ENCODE data around the gene GPN1.
"Not testable (repeated sequence)": the region's sequence is repeated elsewhere in the genome, so short reads cannot be mapped to it uniquely, and the experiment has no call there.

GPN1 gene

DNA sequence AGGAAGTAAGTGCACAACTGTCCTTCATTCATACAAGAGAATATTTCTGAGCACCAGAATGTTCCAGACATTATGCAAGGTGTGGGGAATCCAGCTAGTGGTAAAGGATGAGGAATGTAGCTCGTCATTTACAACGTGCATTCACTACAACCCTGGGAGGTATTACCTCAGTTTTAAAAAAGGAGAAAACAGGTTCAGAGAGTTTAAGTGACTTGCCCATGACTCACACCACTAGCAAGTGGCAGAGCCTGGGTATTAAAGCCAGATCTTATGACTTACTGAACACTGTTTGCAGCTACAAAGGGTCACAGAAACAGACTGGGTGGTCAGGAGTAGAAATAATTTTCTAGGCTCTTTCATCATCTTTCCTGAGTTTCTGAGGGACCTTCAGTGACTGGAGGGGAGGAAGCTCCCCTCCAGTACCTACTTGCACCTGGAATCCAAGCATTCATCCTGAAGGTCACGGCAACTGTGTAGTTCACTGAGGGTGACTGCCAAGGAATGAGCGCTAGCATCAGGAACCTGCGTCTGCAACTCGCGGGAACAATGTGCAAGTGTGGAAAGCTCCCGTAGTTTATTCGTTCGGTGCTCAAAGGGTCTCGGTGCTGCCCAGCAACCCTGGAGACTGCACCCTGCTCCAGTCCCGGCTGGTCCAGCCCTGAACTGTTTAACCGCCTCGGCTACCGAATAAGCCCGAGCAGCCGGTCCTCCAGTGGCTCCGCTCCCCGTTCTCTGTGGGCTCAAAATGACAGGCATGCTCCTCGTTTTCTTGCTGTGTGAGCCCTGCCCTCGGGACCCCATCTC, 685 bp upstream of the GPN1 start:
- DNase-seq (ENCODE audit: low read depth in 2 of 2): no peak

DNA sequence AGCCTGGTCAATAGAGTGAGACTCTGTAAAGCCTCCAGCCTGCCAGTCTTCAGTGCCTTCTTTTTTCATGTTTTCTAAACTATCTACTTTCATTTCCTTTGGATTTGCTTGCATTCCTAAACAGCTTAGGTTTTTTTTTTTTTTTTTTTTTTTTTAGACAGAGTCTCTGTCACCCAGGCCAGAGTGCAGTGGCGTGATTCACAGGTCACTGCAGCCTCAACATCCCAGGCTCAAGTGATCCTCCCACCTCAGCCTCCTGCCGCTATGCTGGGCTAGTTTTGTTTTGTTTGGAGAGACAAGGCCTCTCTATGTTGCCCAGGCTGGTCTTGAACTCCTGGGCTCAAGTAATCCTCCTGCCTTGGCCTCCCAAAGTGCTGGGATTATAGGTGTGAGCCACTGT, 1.4 kb downstream of the GPN1 start:
- DNase-seq (ENCODE audit: low read depth in 2 of 2): not testable (repeated sequence)

DNA sequence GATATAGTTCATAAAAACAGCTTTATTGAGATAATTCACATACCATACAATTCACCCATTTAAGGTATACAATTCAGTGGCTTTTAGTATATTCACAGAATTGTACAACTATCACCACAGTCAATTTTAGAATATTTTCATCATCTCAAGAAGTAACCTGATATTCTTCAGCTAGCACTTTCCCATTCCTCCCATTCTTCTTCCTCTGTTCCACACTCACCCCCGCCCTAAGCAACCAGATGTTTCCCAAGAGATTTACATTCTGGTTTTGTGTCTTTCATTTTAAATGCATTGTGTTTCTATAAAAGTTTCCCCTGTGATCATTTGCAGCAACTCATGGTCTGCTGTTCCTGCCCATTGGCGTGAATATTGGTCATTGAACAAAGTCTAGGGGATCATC, 5.4 kb downstream of the GPN1 start:
- no peak for DNase-seq (ENCODE audit: low read depth in 2 of 2)

GRCh38 chr2:27636766-27637165, 7.9 kb downstream of the GPN1 start:
- DNase-seq (ENCODE audit: low read depth in 2 of 2): no peak

- DNase-seq (ENCODE audit: low read depth in 2 of 2): no peak
These were observed 9.3 kb downstream of the GPN1 start for GRCh38 chr2:27638037-27638637.

GRCh38 chr2:27638709-27639108, 9.9 kb downstream of the GPN1 start:
- no peak for DNase-seq (ENCODE audit: low read depth in 2 of 2)

DNA sequence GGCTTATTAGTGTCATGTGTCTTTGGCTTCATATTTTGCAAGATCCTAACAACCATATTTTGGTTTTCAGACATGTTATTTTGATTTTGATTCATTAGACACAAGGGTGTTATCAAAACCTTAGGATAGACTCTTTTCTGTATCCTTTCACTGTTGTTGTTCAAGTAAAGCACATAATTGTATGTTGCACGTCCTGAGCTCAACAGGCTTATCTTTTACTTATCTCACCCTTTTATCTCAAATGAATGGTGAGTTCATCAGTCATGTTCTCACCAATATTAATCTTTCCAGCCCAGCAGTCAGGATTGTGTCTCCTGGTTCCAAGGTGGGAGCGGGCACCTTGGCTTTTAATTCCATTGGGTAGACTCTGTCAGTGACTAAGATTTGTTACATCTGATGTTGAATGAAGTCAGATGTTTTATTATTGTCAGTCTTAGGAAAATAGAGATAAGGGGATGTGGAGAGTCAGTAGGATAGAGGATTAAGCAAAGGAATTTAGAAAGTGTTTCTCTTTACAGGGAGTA, 11.9 kb downstream of the GPN1 start:
- DNase-seq (ENCODE audit: low read depth in 2 of 2): no peak

DNA sequence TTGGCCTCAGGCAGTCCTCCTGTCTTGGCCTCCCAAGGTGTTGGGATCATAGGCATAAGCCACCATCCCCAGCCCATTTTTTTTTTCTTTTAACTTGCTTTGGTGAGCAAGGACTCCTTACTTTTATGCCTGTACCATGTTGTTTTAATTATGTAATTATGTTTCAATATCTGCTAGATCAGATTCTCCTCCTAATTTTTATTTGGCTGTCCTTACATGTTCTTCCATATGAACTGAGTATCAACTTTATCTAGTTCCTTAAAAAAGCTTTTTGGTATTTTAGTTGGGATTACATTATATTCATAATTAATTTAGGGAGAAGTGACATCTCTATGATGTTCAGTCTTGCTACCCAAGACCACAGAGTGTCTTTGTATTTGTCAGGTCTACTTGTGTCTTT, 16.3 kb downstream of the GPN1 start:
- DNase-seq (ENCODE audit: low read depth in 2 of 2): no peak

DNA sequence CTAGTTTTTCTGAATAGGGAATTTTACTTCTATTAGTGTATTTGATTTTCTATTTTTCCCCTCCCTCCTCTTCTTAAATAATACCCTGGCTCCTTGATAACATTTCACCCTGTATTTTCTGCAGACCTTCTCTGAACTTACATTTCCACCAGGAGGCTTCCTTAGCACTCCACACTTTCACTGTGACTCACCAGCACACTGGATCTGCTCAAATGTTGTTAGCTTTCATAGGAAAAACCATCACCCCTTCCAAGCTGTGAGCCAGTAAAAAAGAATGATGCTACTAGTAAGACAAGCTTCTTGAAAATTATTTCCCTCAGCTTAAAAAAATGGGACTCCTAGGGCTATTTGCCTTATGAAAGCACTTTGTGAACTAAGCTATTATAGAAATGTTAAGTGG, 18.4 kb downstream of the GPN1 start:
- no peak for DNase-seq (ENCODE audit: low read depth in 2 of 2)

GRCh38 chr2:27647737-27648136, 18.9 kb downstream of the GPN1 start:
- DNase-seq (ENCODE audit: low read depth in 2 of 2): no peak

GRCh38 chr2:27651056-27651455, 22.2 kb downstream of the GPN1 start:
- DNase-seq (ENCODE audit: low read depth in 2 of 2): no peak

GRCh38 chr2:27652341-27652740, 23.5 kb downstream of the GPN1 start:
- DNase-seq (ENCODE audit: low read depth in 2 of 2): no peak

DNA sequence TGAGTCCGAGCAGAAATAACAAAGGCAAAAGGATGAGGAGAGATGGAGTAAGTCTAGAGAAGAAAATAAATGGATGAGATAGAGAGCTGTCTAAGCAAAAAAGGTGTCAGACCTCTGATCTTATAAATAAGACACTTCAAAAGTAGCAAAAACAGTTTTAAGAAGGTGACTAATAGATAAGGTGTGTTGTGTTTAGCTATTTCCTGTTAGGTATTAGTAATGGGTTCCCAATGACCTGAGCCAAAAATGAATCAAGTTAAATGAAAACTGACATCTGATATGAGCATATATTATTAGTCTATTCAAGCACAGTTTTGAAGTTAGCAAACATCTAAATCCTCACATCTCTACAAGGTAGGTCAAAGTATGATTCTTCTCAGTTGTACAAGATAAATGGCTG, 23.9 kb downstream of the GPN1 start:
- no peak for DNase-seq (ENCODE audit: low read depth in 2 of 2)

DNA sequence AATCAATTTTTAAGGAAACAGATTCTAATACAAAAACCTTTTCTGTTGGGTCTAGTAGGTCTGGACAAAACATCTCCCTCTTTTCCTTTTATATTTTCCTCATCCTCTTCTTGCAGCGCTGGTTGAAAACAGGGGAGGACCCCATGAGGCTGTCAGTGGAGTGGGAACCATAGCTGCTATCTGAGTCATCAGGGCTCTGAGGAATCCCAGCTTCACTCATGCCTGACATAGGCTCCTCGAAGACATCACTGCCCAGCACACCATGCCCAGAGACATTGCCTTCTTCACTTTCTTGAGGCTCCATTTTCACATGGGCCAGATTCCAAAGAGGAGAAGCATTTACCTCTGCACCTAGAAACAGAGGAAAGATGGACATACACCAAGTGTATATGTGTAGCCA, 24.5 kb downstream of the GPN1 start:
- DNase-seq (ENCODE audit: low read depth in 2 of 2): no peak

- no peak for DNase-seq (ENCODE audit: low read depth in 2 of 2)
These were observed 26.5 kb downstream of the GPN1 start for GRCh38 chr2:27655155-27655951.

DNA sequence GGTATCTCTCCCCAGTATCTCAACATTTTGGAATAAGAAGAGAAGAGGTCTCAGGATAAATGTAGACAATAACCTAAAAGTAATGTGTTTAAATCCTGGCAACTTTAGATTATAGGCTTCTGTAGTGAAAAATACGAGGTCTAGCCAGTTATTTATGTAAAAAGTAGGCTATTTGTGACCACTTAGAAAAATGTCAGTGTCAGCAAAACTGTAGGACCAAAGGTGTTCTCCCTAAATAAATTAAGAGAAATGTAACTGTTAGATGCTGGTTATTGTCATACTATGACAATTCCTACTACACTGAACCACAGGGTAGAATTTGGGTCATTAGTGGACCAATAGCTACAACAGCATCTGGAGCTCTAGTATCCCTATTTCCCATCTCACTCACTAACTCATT, 32.5 kb downstream of the GPN1 start:
- DNase-seq (ENCODE audit: low read depth in 2 of 2): no peak

GRCh38 chr2:27663285-27664153, 34.7 kb downstream of the GPN1 start, which contains the start of the genes SLC4A1AP and SUPT7L:
TSS of gene SLC4A1AP (plus strand) at chr2:27663889. CDS start at chr2:27663915, 26 bp downstream.
TSS of gene SUPT7L (minus strand) at chr2:27663614. CDS start at chr2:27662192, 1,422 bp downstream.
- peak; percentile 18 to 51 for DNase-seq (ENCODE audit: low read depth in 2 of 2)

GRCh38 chr2:27664154-27664574, 35.3 kb downstream of the GPN1 start:
- no peak for DNase-seq (ENCODE audit: low read depth in 2 of 2)

GRCh38 chr2:27664622-27665363, 35.9 kb downstream of the GPN1 start:
- DNase-seq (ENCODE audit: low read depth in 2 of 2): no peak

GRCh38 chr2:27667446-27667845, 38.6 kb downstream of the GPN1 start:
- DNase-seq (ENCODE audit: low read depth in 2 of 2): no peak

GRCh38 chr2:27671235-27671634, 42.4 kb downstream of the GPN1 start:
- no peak for DNase-seq (ENCODE audit: low read depth in 2 of 2)
